CD4-positive, alpha-beta memory T cell (primary cell): ENCODE results near the gene GPR75. TPM values are rescaled to one million over a fixed set of nuclear protein-coding genes. Genes with fewer than 3 reads are reported as not detected.

Experiments used
- CTCF ChIA-PET: fragments of 350-600 bp; sonication (Branson Sonifier 250); formaldehyde crosslinking; loops from one replicate; lab custom pipeline; 2021; ENCODE audit warnings: inconsistent platforms; ENCODE audit not compliant: partially characterized antibody; lab: Charles Lee
- POLR2A ChIA-PET: fragments of 350-600 bp; sonication (Branson Sonifier 250); formaldehyde crosslinking; loops from one replicate; lab custom pipeline; 2021; ENCODE audit not compliant: partially characterized antibody; lab: Charles Lee
- DNase-seq, 5 donors: peaks; one replicate each; pipeline versions ENCODE4 v3.0.0 to v3.0.0-alpha.2; 2020 to 2022; ENCODE audit warnings: mixed read lengths in 1 of 5
- H3K27ac ChIP-seq: one replicate; pipeline ENCODE4 v1.7.0; 2013; ENCODE audit warnings: low read depth, low read length
- H3K27me3 ChIP-seq: 2 replicates; pipeline ENCODE4 v1.7.0; 2013; ENCODE audit warnings: mild to moderate bottlenecking, low read length, moderate library complexity; ENCODE audit not compliant: insufficient read depth
- H3K36me3 ChIP-seq: 2 replicates; pipeline ENCODE4 v1.7.0; 2013; ENCODE audit warnings: mild to moderate bottlenecking, low read length, moderate library complexity; ENCODE audit not compliant: insufficient read depth
- H3K4me1 ChIP-seq: 2 replicates; pipeline ENCODE4 v1.7.0; 2013; ENCODE audit warnings: mild to moderate bottlenecking, low read length, moderate library complexity; ENCODE audit not compliant: insufficient read depth
- H3K4me3 ChIP-seq, 2 donors: one replicate each; pipeline ENCODE4 v1.7.0; 2013; ENCODE audit warnings: low read length in 2 of 2, mild to moderate bottlenecking in 1 of 2
- H3K9me3 ChIP-seq, 2 donors: one replicate each; pipeline ENCODE4 v1.7.0; 2013; ENCODE audit warnings: low read length in 2 of 2, control low read depth in 1 of 2; ENCODE audit not compliant: control insufficient read depth in 1 of 2
- H3K27ac Mint-ChIP-seq, 7 donors: one replicate each; pipeline ENCODE4 v1.8.0; 2020 to 2021; ENCODE audit warnings: mixed read lengths in 7 of 7, mild to moderate bottlenecking in 6 of 7, inconsistent platforms in 3 of 7, moderate library complexity in 3 of 7
- H3K27me3 Mint-ChIP-seq, 2 donors: one replicate each; pipeline ENCODE4 v1.8.0; 2020 to 2021; ENCODE audit warnings: mixed read lengths in 2 of 2
- H3K36me3 Mint-ChIP-seq, 2 donors: one replicate each; pipeline ENCODE4 v1.8.0; 2020 to 2021; ENCODE audit warnings: mixed read lengths in 2 of 2, inconsistent platforms in 1 of 2, mild to moderate bottlenecking in 1 of 2
- H3K4me1 Mint-ChIP-seq, 4 donors: one replicate each; pipeline ENCODE4 v1.8.0; 2020 to 2021; ENCODE audit warnings: mixed read lengths in 4 of 4, mild to moderate bottlenecking in 1 of 4
- H3K4me3 Mint-ChIP-seq, 8 donors: one replicate each; pipeline ENCODE4 v1.8.0; 2020 to 2021; ENCODE audit warnings: mixed read lengths in 8 of 8, mild to moderate bottlenecking in 7 of 8, moderate library complexity in 6 of 8, inconsistent platforms in 3 of 8
- H3K9me3 Mint-ChIP-seq, 8 donors: one replicate each; pipeline ENCODE4 v1.8.0; 2020 to 2021; ENCODE audit warnings: mixed read lengths in 8 of 8, mild to moderate bottlenecking in 5 of 8, inconsistent platforms in 3 of 8, moderate library complexity in 1 of 8
- intact Hi-C: fragments of 100-400 bp; cut with micrococcal nuclease; formaldehyde crosslinking; loops from one replicate; pipeline ENCODE4 v1.15.1; 2023
- polyA plus RNA-seq, 2 donors: library from polyadenylated mRNA; unstranded; fragments of 300-500 nt; fragmentation: Illumina TruSeq; gene quantifications; one replicate each; pipeline ENCODE4 v1.2.3, GENCODE V29; 2021
- total RNA-seq, 2 experiments: library from RNA; stranded (reverse); gene quantifications; one replicate each; pipeline ENCODE4 v1.2.3, GENCODE V29; 2021

The GPR75 gene
- total and polyA plus RNA-seq, 4 experiments from 2014 or later, result 3.1 to 4.3 TPM; not detected in 2

- no peak overlapping the region for H3K4me3 Mint-ChIP-seq
- intact Hi-C loops, result no loop called here
- Histone ChIP-seq H3K36me3 (peaks cover 12% of the 10 kb centered on the region), H3K9me3 (no peaks in the 10 kb centered on the region), H3K27me3 (no peaks in the 10 kb centered on the region), H3K4me3 (no peak overlapping the region), H3K27ac (no peak overlapping the region), H3K4me1 (no peaks in the 10 kb centered on the region)
- peak overlapping the region in 1 of 7 donors; percentile 61 for H3K27ac Mint-ChIP-seq
- no peak for DNase-seq
- ChIA-PET CTCF (no interaction called here), POLR2A (no interaction called here)
- no peaks in the 10 kb centered on the region for H3K9me3 Mint-ChIP-seq
- H3K27me3 Mint-ChIP-seq, result no peaks in the 10 kb centered on the region
- H3K36me3 Mint-ChIP-seq, result peaks cover 34 to 58% of the 10 kb centered on the region in 2 donors
- H3K4me1 Mint-ChIP-seq, result no peaks in the 10 kb centered on the region
Observed at GRCh38 chr2:53874401-53874950, 14.7 kb upstream of the GPR75 start.

DNA sequence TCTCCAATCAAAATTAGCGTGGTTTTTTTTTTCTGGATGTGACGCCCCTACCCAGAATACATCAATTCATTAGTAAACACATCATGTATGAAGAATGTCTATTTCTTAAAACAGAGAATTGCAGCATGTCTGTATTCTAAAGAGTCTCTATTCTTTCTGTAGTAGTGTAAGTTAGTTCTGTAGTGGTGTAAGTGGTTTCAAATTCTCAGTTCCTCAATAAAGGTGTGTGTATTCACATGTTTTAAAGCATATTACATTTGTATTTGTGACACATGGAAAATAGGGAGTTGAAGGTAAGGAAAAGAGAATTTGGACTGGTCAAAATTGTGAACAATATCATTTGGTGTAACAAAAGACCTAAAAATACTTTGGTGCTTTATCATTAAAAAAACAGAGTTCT, 8.0 kb upstream of the GPR75 start:
- Mint-ChIP-seq H3K27me3 (no peaks in the 10 kb centered on the region), H3K36me3 (peaks cover 42 to 53% of the 10 kb centered on the region in 2 donors), H3K4me3 (no peak overlapping the region), H3K9me3 (no peaks in the 10 kb centered on the region), H3K27ac (peak overlapping the region in 2 of 7 donors; percentile 41 to 81), H3K4me1 (peaks cover 0 to under 1% (median under 1%) of the 10 kb centered on the region in 4 donors)
- intact Hi-C loops, result no loop called here
- CTCF ChIA-PET, result no interaction called here
- DNase-seq, result no peak
- Histone ChIP-seq H3K36me3 (peaks cover 28% of the 10 kb centered on the region), H3K4me3 (no peak overlapping the region), H3K4me1 (no peaks in the 10 kb centered on the region), H3K27ac (no peak overlapping the region), H3K9me3 (no peaks in the 10 kb centered on the region), H3K27me3 (no peaks in the 10 kb centered on the region)
- POLR2A ChIA-PET, result no interaction called here

GRCh38 chr2:53867169-53867568, 7.4 kb upstream of the GPR75 start:
- H3K36me3 ChIP-seq, result peaks cover 28% of the 10 kb centered on the region
- intact Hi-C loops, result no loop called here
- H3K4me1 ChIP-seq, result no peaks in the 10 kb centered on the region
- no peak for DNase-seq
- no peak overlapping the region for H3K27ac ChIP-seq
- H3K4me3 Mint-ChIP-seq, result no peak overlapping the region
- H3K27me3 ChIP-seq, result no peaks in the 10 kb centered on the region
- H3K4me1 Mint-ChIP-seq, result peaks cover 0 to 5% (median 2%) of the 10 kb centered on the region in 4 donors
- H3K27me3 Mint-ChIP-seq, result no peaks in the 10 kb centered on the region
- peaks cover 44 to 55% of the 10 kb centered on the region in 2 donors for H3K36me3 Mint-ChIP-seq
- H3K4me3 ChIP-seq, result no peak overlapping the region
- peak overlapping the region in 1 of 7 donors; percentile 35 for H3K27ac Mint-ChIP-seq
- POLR2A ChIA-PET, result no interaction called here
- H3K9me3 Mint-ChIP-seq, result no peaks in the 10 kb centered on the region
- CTCF ChIA-PET, result no interaction called here
- H3K9me3 ChIP-seq, result no peaks in the 10 kb centered on the region

GRCh38 chr2:53865962-53866361, 6.2 kb upstream of the GPR75 start:
- peaks cover 28% of the 10 kb centered on the region for H3K36me3 ChIP-seq
- no peaks in the 10 kb centered on the region for H3K9me3 ChIP-seq
- Mint-ChIP-seq H3K27me3 (no peaks in the 10 kb centered on the region), H3K27ac (peak overlapping the region in 1 of 7 donors; percentile 43), H3K9me3 (no peaks in the 10 kb centered on the region), H3K4me3 (no peak overlapping the region), H3K36me3 (peaks cover 44 to 54% of the 10 kb centered on the region in 2 donors), H3K4me1 (peaks cover 0 to 5% (median 2%) of the 10 kb centered on the region in 4 donors)
- ChIA-PET CTCF (no interaction called here), POLR2A (no interaction called here)
- no peaks in the 10 kb centered on the region for H3K27me3 ChIP-seq
- no peaks in the 10 kb centered on the region for H3K4me1 ChIP-seq
- DNase-seq, result no peak
- no peak overlapping the region for H3K4me3 ChIP-seq
- intact Hi-C loops, result no loop called here
- no peak overlapping the region for H3K27ac ChIP-seq

- no peaks in the 10 kb centered on the region for H3K4me1 ChIP-seq
- H3K4me1 Mint-ChIP-seq, result peaks cover 0 to 5% (median 2%) of the 10 kb centered on the region in 4 donors
- no peak overlapping the region for H3K4me3 ChIP-seq
- no peaks in the 10 kb centered on the region for H3K9me3 ChIP-seq
- POLR2A ChIA-PET, result no interaction called here
- no peak overlapping the region for H3K4me3 Mint-ChIP-seq
- H3K27ac Mint-ChIP-seq, result peak overlapping the region in 2 of 7 donors; percentile 44 to 60
- no peak for DNase-seq
- no peaks in the 10 kb centered on the region for H3K27me3 ChIP-seq
- H3K27ac ChIP-seq, result no peak overlapping the region
- peaks cover 28% of the 10 kb centered on the region for H3K36me3 ChIP-seq
- peaks cover 50 to 60% of the 10 kb centered on the region in 2 donors for H3K36me3 Mint-ChIP-seq
- CTCF ChIA-PET, result no interaction called here
- H3K27me3 Mint-ChIP-seq, result no peaks in the 10 kb centered on the region
- no peaks in the 10 kb centered on the region for H3K9me3 Mint-ChIP-seq
- intact Hi-C loops, result no loop called here
Observed at GRCh38 chr2:53865264-53865663, 5.5 kb upstream of the GPR75 start.

DNA sequence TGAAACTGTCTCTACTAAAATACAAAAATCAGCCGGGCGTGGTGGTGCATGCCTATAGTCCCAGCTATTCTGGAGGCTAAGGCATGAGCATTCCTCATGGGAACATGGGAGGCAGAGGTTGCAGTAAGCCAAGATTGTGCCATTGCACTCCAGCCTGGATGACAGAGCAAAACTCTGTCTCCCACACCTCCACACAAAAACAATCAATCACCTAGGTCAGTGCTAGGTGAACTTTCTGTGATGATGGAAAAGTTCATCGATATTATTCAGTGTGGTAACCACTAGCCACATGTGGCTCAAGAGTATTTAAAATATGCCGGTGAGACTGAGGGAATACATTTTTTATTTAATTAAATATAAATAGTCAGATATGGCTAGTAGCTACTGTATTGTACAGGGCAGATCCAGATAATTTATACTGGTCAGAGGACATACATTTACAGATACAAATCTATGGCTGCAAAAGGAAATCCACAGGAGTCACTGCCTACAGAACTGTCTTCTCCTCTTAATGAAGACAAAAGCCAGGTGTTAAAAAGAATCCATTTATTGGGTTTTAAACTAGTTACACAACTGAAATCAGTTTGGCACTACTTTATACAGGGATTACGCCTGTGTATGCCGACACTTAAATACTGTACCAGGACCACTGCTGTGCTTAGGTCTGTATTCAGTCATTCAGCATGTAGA, 3.9 kb upstream of the GPR75 start:
- no peaks in the 10 kb centered on the region for H3K9me3 ChIP-seq
- no peaks in the 10 kb centered on the region for H3K9me3 Mint-ChIP-seq
- DNase-seq, result no peak
- H3K4me3 ChIP-seq, result no peak overlapping the region
- H3K36me3 Mint-ChIP-seq, result peaks cover 42 to 53% of the 10 kb centered on the region in 2 donors
- peaks cover 28% of the 10 kb centered on the region for H3K36me3 ChIP-seq
- intact Hi-C loops, result no loop called here
- POLR2A ChIA-PET, result no interaction called here
- H3K4me1 Mint-ChIP-seq, result peaks cover 0 to 5% (median 2%) of the 10 kb centered on the region in 4 donors
- no peak overlapping the region for H3K27ac ChIP-seq
- CTCF ChIA-PET, result no interaction called here
- no peaks in the 10 kb centered on the region for H3K27me3 Mint-ChIP-seq
- no peak overlapping the region for H3K4me3 Mint-ChIP-seq
- H3K27me3 ChIP-seq, result no peaks in the 10 kb centered on the region
- H3K27ac Mint-ChIP-seq, result peak overlapping the region in 1 of 7 donors; percentile 41
- no peaks in the 10 kb centered on the region for H3K4me1 ChIP-seq

GRCh38 chr2:53861824-53862223, 2.1 kb upstream of the GPR75 start:
- no peaks in the 10 kb centered on the region for H3K4me1 ChIP-seq
- H3K27me3 ChIP-seq, result no peaks in the 10 kb centered on the region
- H3K4me3 ChIP-seq, result no peak overlapping the region
- DNase-seq, result no peak
- CTCF ChIA-PET, result no interaction called here
- Mint-ChIP-seq H3K9me3 (no peaks in the 10 kb centered on the region), H3K4me3 (no peak overlapping the region), H3K4me1 (peaks cover 0 to 8% (median 3%) of the 10 kb centered on the region in 4 donors), H3K27ac (peak overlapping the region in 2 of 7 donors; percentile 35 to 37), H3K27me3 (no peaks in the 10 kb centered on the region), H3K36me3 (peaks cover 43 to 49% of the 10 kb centered on the region in 2 donors)
- peaks cover 20% of the 10 kb centered on the region for H3K36me3 ChIP-seq
- H3K9me3 ChIP-seq, result no peaks in the 10 kb centered on the region
- H3K27ac ChIP-seq, result no peak overlapping the region
- POLR2A ChIA-PET, result no interaction called here
- intact Hi-C loops, result no loop called here
